Trophoblast cell (in vitro differentiated cells and primary cell): ENCODE data around the gene FAM170A.

Source experiments
- DNase-seq, 2 donors: peaks; one replicate each; pipeline ENCODE4 v3.0.0-alpha.2; 2016
- H2AFZ ChIP-seq: 2 replicates; pipeline ENCODE4 v1.6.1; 2013; ENCODE audit warnings: low read length, moderate library complexity, mild to moderate bottlenecking; ENCODE audit not compliant: insufficient read depth, poor library complexity
- H2AK5ac ChIP-seq: 2 replicates; pipeline ENCODE4 v1.6.1; 2013; ENCODE audit warnings: mild to moderate bottlenecking, low read length
- H2BK120ac ChIP-seq: 2 replicates; pipeline ENCODE4 v1.6.1; 2013; ENCODE audit warnings: low read length, mild to moderate bottlenecking, moderate library complexity; ENCODE audit not compliant: insufficient read depth, poor library complexity
- H2BK12ac ChIP-seq: 2 replicates; pipeline ENCODE4 v1.6.1; 2013; ENCODE audit warnings: mild to moderate bottlenecking, low read length, moderate library complexity
- H2BK5ac ChIP-seq: 2 replicates; pipeline ENCODE4 v1.6.1; 2013; ENCODE audit warnings: low read length, low read depth, moderate library complexity, mild to moderate bottlenecking; ENCODE audit not compliant: poor library complexity
- H3K14ac ChIP-seq: 2 replicates; pipeline ENCODE4 v1.6.1; 2013; ENCODE audit warnings: mild to moderate bottlenecking, low read length
- H3K18ac ChIP-seq: 2 replicates; pipeline ENCODE4 v1.6.1; 2013; ENCODE audit warnings: mild to moderate bottlenecking, low read length
- H3K23ac ChIP-seq: 2 replicates; pipeline ENCODE4 v1.6.1; 2013; ENCODE audit warnings: low read length
- H3K27ac ChIP-seq: 2 replicates; pipeline ENCODE4 v1.5.1; 2013; ENCODE audit warnings: low read depth, mild to moderate bottlenecking, inconsistent platforms, low read length, moderate library complexity
- H3K27me3 ChIP-seq: 2 replicates; pipeline ENCODE4 v1.6.1; 2013; ENCODE audit warnings: inconsistent platforms, mild to moderate bottlenecking, low read length, moderate library complexity; ENCODE audit not compliant: insufficient read depth
- H3K36me3 ChIP-seq, 2 experiments: 1 replicate in 1 of 2; 2 replicates in 1 of 2; pipeline ENCODE4 v1.6.1; 2013; ENCODE audit warnings: low read length in 2 of 2, mild to moderate bottlenecking in 2 of 2, moderate library complexity in 1 of 2; ENCODE audit not compliant: insufficient read depth in 2 of 2, control insufficient read depth in 1 of 2
- H3K4ac ChIP-seq: 2 replicates; pipeline ENCODE4 v1.6.1; 2013; ENCODE audit warnings: low read depth, mild to moderate bottlenecking, low read length, moderate library complexity
- H3K4me1 ChIP-seq, 2 experiments: 1 replicate in 1 of 2; 2 replicates in 1 of 2; pipeline ENCODE4 v1.6.1; 2013; ENCODE audit warnings: low read length in 2 of 2, mild to moderate bottlenecking in 2 of 2, moderate library complexity in 1 of 2; ENCODE audit not compliant: insufficient read depth in 2 of 2, control insufficient read depth in 1 of 2
- H3K4me2 ChIP-seq: 2 replicates; pipeline ENCODE4 v1.6.1; 2013; ENCODE audit warnings: inconsistent platforms, mild to moderate bottlenecking, low read length, moderate library complexity
- H3K4me3 ChIP-seq: 2 replicates; pipeline ENCODE4 v1.5.1; 2013; ENCODE audit warnings: mild to moderate bottlenecking, low read depth, low read length, inconsistent platforms
- H3K79me1 ChIP-seq: one replicate; pipeline ENCODE4 v1.6.1; 2013; ENCODE audit warnings: low read length
- H3K79me2 ChIP-seq: 2 replicates; pipeline ENCODE4 v1.6.1; 2013; ENCODE audit warnings: low read length, mild to moderate bottlenecking; ENCODE audit not compliant: control insufficient read depth, insufficient read depth, poor library complexity
- H3K9ac ChIP-seq: 2 replicates; pipeline ENCODE4 v1.6.1; 2013; ENCODE audit warnings: mild to moderate bottlenecking, low read length
- H3K9me3 ChIP-seq: 2 replicates; pipeline ENCODE4 v1.6.1; 2013; ENCODE audit warnings: low read depth, mild to moderate bottlenecking, control low read depth, inconsistent platforms, low read length; ENCODE audit not compliant: insufficient read depth
- H4K12ac ChIP-seq: 2 replicates; pipeline ENCODE4 v1.6.1; 2013; ENCODE audit warnings: low read depth, mild to moderate bottlenecking, low read length, moderate library complexity
- H4K8ac ChIP-seq: 2 replicates; pipeline ENCODE4 v1.6.1; 2013; ENCODE audit warnings: low read depth, mild to moderate bottlenecking, low read length, moderate library complexity
- H4K91ac ChIP-seq: one replicate; pipeline ENCODE4 v1.6.1; 2013; ENCODE audit warnings: low read depth, mild to moderate bottlenecking, low read length, moderate library complexity
- WGBS: extraction: QIAGEN DNeasy Blood & Tissue Kit; methylation state at CpG from one replicate; pipeline ENCODE4 v1.1.7; 2013; ENCODE audit warnings: missing lambda C conversion rate; ENCODE audit not compliant: insufficient read length, insufficient coverage; ENCODE audit errors: extremely low coverage; 5-methylcytosine and 5-hydroxymethylcytosine counted together

The FAM170A gene

DNA sequence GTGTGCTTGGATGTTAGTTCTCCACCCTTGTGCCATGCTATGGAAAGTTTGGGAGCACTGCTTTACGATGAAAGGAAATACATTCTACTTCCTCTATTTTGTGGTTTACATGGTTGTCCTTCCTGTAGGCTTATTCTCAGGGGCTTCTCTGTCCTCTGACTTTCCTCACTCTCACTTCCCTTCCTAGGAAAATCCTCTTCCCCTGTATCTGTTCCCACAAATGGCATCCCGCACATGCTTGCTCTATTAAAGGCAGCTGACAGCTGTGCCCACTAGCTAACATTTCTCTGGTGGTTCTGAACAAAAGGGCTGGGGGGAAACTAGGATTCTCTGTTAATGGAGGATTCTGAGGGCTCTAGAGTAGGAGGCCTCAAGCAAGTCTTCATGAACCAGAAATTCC, 52.4 kb downstream of the FAM170A start:
- no peaks in the 10 kb centered on the region for H3K27me3 ChIP-seq

DNA sequence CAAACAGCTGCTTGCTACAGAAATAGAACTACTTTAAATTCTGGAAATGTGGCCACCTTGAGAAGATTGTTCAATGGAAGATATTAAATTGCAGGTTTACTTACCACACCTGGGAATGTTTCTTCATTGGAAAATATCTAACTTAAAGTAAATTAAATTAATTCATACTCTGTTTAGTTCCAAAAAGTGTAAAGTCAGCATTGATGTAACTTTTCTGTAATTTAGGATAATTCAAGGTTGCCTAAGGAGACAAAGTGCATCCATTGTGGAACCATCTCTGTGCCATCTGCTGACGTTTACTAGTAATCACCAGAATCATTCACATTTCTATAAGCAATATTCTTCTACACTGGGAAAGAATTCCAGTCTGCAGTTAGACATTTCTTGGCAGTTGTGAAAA, 53.0 kb downstream of the FAM170A start:
- H3K79me2 ChIP-seq: no peaks in the 10 kb centered on the region
- H2AFZ ChIP-seq: no peak overlapping the region
- H3K9me3 ChIP-seq: peaks cover 2% of the 10 kb centered on the region
- H3K79me1 ChIP-seq: no peaks in the 10 kb centered on the region
- H3K18ac ChIP-seq: no peak overlapping the region
- no peaks in the 10 kb centered on the region for H3K4me1 ChIP-seq
- no peak overlapping the region for H3K9ac ChIP-seq
- no peak overlapping the region for H3K4me2 ChIP-seq
- no peak overlapping the region for H3K23ac ChIP-seq
- no peak overlapping the region for H2BK120ac ChIP-seq
- no peak overlapping the region for H3K14ac ChIP-seq
- H3K27ac ChIP-seq: no peak overlapping the region
- no peak overlapping the region for H3K4me3 ChIP-seq
- H4K8ac ChIP-seq: no peak overlapping the region
- no peak overlapping the region for H3K4ac ChIP-seq
- no peak for DNase-seq
- no peak overlapping the region for H2AK5ac ChIP-seq
- no peaks in the 10 kb centered on the region for H3K27me3 ChIP-seq
- H3K36me3 ChIP-seq: no peaks in the 10 kb centered on the region
- no peak overlapping the region for H2BK5ac ChIP-seq
- H4K91ac ChIP-seq: no peak overlapping the region
- no peak overlapping the region for H4K12ac ChIP-seq
- no peak overlapping the region for H2BK12ac ChIP-seq
- no CpG with 5 or more reads among the region's 1 CpG for WGBS

More for the DNA sequence above, 52.4 kb downstream of the FAM170A start:
- no peak overlapping the region for H2BK12ac ChIP-seq
- H2BK120ac ChIP-seq: no peak overlapping the region
- no peak overlapping the region for H4K91ac ChIP-seq
- H3K18ac ChIP-seq: no peak overlapping the region
- no peaks in the 10 kb centered on the region for H3K4me1 ChIP-seq
- no peak overlapping the region for H2BK5ac ChIP-seq
- no peak overlapping the region for H3K23ac ChIP-seq
- H4K12ac ChIP-seq: no peak overlapping the region
- H3K9ac ChIP-seq: no peak overlapping the region
- H4K8ac ChIP-seq: no peak overlapping the region
- H3K9me3 ChIP-seq: peaks cover 2% of the 10 kb centered on the region
- no peaks in the 10 kb centered on the region for H3K36me3 ChIP-seq
- H3K27ac ChIP-seq: no peak overlapping the region
- H2AK5ac ChIP-seq: no peak overlapping the region
- no CpG with 5 or more reads among the region's 2 CpGs for WGBS
- H3K4me2 ChIP-seq: no peak overlapping the region
- H3K14ac ChIP-seq: no peak overlapping the region
- H3K79me1 ChIP-seq: no peaks in the 10 kb centered on the region
- no peaks in the 10 kb centered on the region for H3K79me2 ChIP-seq
- no peak overlapping the region for H3K4me3 ChIP-seq
- H3K4ac ChIP-seq: no peak overlapping the region
- H2AFZ ChIP-seq: no peak overlapping the region
- DNase-seq: no peak
